Upper lobe of left lung (tissue), 6 donors: ENCODE data around the gene CLNK. TPM values are rescaled to one million over a fixed set of nuclear protein-coding genes. Genes with fewer than 3 reads are reported as not detected.

Experiments used
- ATAC-seq, 2 donors: fragments of 200-7000 bp; cut with Tn5 transposase; one replicate each; pipeline ENCODE4 v1.9.1; 2022; ENCODE audit warnings: mild to moderate bottlenecking in 2 of 2, moderate library complexity in 2 of 2; ENCODE audit not compliant: low FRiP score in 2 of 2
- DNase-seq, 2 donors: peaks; one replicate each; pipeline ENCODE4 v3.0.0-alpha.2; 2019 to 2020
- H3K27ac ChIP-seq, 4 donors: fragments of 200-600 bp; sonication (generic); one replicate each; pipeline ENCODE4 v1.5.1; 2016 to 2019
- H3K27me3 ChIP-seq, 4 donors: fragments of 200-600 bp; sonication (generic); one replicate each; pipeline ENCODE4 v1.5.1; 2017 to 2019
- H3K36me3 ChIP-seq, 4 donors: fragments of 200-600 bp; sonication (generic); one replicate each; pipeline ENCODE4 v1.5.1; 2016 to 2019
- H3K4me1 ChIP-seq, 4 donors: fragments of 200-600 bp; sonication (generic); one replicate each; pipeline ENCODE4 v1.5.1; 2018 to 2019
- H3K4me3 ChIP-seq, 4 donors: fragments of 200-600 bp; sonication (generic); one replicate each; pipeline ENCODE4 v1.5.1; 2017 to 2019; ENCODE audit warnings: mild to moderate bottlenecking in 2 of 4, moderate library complexity in 1 of 4
- H3K9me3 ChIP-seq, 4 donors: fragments of 200-600 bp; sonication (generic); one replicate each; pipeline ENCODE4 v1.5.1; 2018 to 2019
- EP300 ChIP-seq, 4 donors: sonication (generic); formaldehyde crosslinking; IDR thresholded peaks; one replicate each; pipeline ENCODE4 v1.5.1; 2017; ENCODE audit warnings: antibody characterized with exemption in 4 of 4, control low read depth in 2 of 4
- POLR2A ChIP-seq, 4 donors: fragments of 450-650 bp; IDR thresholded peaks; one replicate each; pipeline ENCODE4 v1.5.1; 2016 to 2017; ENCODE audit warnings: antibody characterized with exemption in 4 of 4, mild to moderate bottlenecking in 2 of 4
- POLR2AphosphoS5 ChIP-seq, 2 donors: sonication (generic); formaldehyde crosslinking; IDR thresholded peaks; one replicate each; pipeline ENCODE4 v1.5.1; 2017; ENCODE audit warnings: antibody characterized with exemption in 2 of 2
- WGBS, 2 donors: methylation state at CpG; one replicate each; pipeline ENCODE4 v1.1.5; 2017 to 2018; 5-methylcytosine and 5-hydroxymethylcytosine counted together
- total RNA-seq, 6 donors: library from RNA; depleted of rRNA in 4 of 6; stranded (reverse); fragments of >200 nt in 4 of 6; gene quantifications; one replicate each; pipeline versions ENCODE4 v1.1.0 to v1.2.1, GENCODE V29; 2016 to 2021
- TF ChIP-seq, protein P1 (sequence below), 6 experiments: fragments of 450-650 bp in 4 of 6; fragments of 200-600 bp in 2 of 6; sonication (generic) in 2 of 6; IDR thresholded peaks; one replicate each; pipeline ENCODE4 v1.5.1; 2016 to 2019; ENCODE audit warnings: antibody characterized with exemption in 6 of 6
- donor health status: DM: no; HTN: no; CAD: no; lungs with moderate emphysema.
- donor health status: DM: no; HTN: yes; CAD: no; lungs with severe emphysema.

The CLNK gene
- total RNA-seq, 6 donors from 2014 or later, result 0.14 to 0.69 (median 0.20) TPM; not detected in 3

DNA sequence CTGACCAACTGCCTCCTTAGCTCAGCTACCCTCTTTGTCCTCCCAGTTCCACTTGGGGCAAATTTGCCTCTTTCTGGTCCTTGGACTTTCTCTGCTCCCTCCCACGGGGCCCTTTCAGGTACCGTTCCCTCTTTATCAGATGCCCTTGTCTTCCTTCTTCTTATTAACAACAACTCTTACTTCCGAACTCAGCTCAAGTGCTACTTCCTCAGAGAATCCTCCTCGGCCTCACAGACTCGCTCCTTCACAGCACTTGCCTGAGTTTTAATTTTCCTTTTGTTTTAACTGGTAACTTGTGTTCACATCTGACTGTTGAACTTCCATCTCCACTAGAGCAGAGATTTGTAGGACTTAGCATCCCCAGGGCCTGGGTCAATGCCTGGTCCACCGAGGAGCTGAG lies 85.7 kb downstream of the CLNK start:
- no peak for TF ChIP-seq POLR2AphosphoS5 (IDR thresholded peaks at IDR 0.05)
- TF ChIP-seq, protein P1, sequence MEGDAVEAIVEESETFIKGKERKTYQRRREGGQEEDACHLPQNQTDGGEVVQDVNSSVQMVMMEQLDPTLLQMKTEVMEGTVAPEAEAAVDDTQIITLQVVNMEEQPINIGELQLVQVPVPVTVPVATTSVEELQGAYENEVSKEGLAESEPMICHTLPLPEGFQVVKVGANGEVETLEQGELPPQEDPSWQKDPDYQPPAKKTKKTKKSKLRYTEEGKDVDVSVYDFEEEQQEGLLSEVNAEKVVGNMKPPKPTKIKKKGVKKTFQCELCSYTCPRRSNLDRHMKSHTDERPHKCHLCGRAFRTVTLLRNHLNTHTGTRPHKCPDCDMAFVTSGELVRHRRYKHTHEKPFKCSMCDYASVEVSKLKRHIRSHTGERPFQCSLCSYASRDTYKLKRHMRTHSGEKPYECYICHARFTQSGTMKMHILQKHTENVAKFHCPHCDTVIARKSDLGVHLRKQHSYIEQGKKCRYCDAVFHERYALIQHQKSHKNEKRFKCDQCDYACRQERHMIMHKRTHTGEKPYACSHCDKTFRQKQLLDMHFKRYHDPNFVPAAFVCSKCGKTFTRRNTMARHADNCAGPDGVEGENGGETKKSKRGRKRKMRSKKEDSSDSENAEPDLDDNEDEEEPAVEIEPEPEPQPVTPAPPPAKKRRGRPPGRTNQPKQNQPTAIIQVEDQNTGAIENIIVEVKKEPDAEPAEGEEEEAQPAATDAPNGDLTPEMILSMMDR (IDR thresholded peaks at IDR 0.05), result no peak
- TF ChIP-seq POLR2A (IDR thresholded peaks at IDR 0.05), result no peak
- TF ChIP-seq EP300 (IDR thresholded peaks at IDR 0.05), result no peak
- no peak for DNase-seq
- Histone ChIP-seq H3K27me3 (no peaks in the 10 kb centered on the region), H3K4me3 (no peak overlapping the region), H3K9me3 (no peaks in the 10 kb centered on the region), H3K4me1 (no peaks in the 10 kb centered on the region), H3K36me3 (no peaks in the 10 kb centered on the region), H3K27ac (no peak overlapping the region)
- WGBS, 2 donors, result 54 to 59% methylated on average over 6 of the region's 6 CpGs
- ATAC-seq, result no peak

DNA sequence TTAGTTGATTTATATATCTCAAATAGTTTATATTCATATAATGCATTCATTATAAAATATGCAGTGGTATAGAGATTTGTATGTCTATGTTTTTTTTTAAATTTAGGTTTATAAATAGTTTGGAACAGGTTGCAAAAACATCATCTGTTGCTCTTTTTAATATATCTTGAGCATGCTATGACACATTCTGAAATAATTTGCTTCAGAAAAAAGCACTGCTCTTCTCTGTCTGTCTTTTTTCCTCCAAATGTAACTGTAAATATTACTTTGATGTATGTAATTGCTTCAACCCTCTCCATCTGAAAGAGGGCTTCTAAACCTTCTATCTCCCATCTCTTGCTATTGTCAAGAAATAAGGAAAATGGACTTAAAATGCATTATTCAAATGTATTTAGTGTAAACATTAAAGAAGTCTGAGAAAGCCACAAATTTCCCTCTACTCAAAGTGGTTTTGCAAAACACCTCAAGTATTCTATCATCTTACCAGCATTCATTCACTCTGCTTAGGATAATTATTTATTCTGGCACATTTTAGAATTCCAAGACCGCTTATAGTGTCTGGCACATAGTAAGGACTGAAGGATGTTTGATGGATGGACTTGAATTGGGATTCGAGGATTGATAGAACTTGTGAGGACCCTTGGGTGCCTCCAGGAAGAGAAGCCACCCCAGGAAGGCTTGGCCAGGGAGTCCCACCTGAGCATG lies 87.8 kb downstream of the CLNK start:
- WGBS, 2 donors, result 79 to 80% methylated on average over 2 of the region's 2 CpGs
- H3K9me3 ChIP-seq, result no peaks in the 10 kb centered on the region
- H3K36me3 ChIP-seq, result no peaks in the 10 kb centered on the region
- DNase-seq (no peak), ATAC-seq (no peak)
- no peak for TF ChIP-seq EP300 (IDR thresholded peaks at IDR 0.05)
- TF ChIP-seq, protein P1 (IDR thresholded peaks at IDR 0.05), result no peak
- TF ChIP-seq POLR2AphosphoS5 (IDR thresholded peaks at IDR 0.05), result no peak
- no peak for TF ChIP-seq POLR2A (IDR thresholded peaks at IDR 0.05)
- H3K4me1 ChIP-seq, result no peaks in the 10 kb centered on the region
- no peak overlapping the region for H3K27ac ChIP-seq
- no peaks in the 10 kb centered on the region for H3K27me3 ChIP-seq
- no peak overlapping the region for H3K4me3 ChIP-seq

DNA sequence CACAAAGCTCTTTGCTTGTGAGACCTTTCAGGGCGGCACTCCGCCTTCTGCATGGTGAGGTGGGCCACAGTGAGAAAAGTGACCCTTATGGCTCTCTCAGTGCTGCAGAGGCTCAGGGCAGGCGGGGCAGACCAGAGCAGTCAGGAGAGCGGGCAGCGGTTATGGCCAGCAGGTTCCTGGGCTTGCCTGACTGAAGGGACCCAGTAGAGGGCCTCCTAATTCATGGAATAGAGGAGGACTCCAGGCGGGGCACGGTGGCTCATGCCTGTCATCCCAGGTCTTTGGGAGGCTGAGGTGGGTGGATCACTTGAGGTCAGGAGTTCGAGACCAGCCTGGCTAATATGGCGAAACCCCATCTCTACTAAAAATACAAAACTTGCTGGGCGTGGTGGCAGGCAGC lies 91.4 kb downstream of the CLNK start:
- ATAC-seq (no peak), DNase-seq (no peak)
- WGBS, 2 donors, result 88 to 94% methylated on average over 5 to 10 of the region's 10 CpGs
- no peak for TF ChIP-seq POLR2A (IDR thresholded peaks at IDR 0.05)
- no peak for TF ChIP-seq POLR2AphosphoS5 (IDR thresholded peaks at IDR 0.05)
- TF ChIP-seq EP300 (IDR thresholded peaks at IDR 0.05), result no peak
- TF ChIP-seq, protein P1 (IDR thresholded peaks at IDR 0.05), result no peak
- no peaks in the 10 kb centered on the region for H3K27me3 ChIP-seq
- no peak overlapping the region for H3K27ac ChIP-seq
- no peaks in the 10 kb centered on the region for H3K9me3 ChIP-seq
- no peaks in the 10 kb centered on the region for H3K36me3 ChIP-seq
- H3K4me1 ChIP-seq, result no peaks in the 10 kb centered on the region
- no peak overlapping the region for H3K4me3 ChIP-seq

DNA sequence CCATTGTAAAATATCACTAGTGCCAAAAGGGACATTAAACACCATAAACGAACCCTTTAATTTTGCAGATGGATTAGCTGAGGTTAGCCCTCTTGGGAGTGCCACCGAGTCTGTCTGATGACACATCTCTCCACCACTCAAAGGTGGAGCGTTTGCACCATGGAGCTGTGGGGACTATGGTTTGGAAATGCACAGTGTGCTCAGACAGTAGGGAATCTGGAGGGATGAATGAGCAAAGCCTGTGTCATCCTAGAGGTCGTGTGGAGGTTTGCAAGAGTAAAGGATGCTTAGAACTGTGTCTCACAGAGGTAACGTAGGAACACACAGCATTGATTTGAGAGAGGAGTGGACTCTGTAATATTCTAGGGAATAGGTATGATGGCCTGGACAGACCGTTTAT lies 93.7 kb downstream of the CLNK start:
- no peak for ATAC-seq
- DNase-seq, result no peak
- no peak overlapping the region for H3K27ac ChIP-seq
- 89 to 91% methylated on average over 6 of the region's 6 CpGs for WGBS, 2 donors
- no peak for TF ChIP-seq POLR2A (IDR thresholded peaks at IDR 0.05)
- TF ChIP-seq, protein P1 (IDR thresholded peaks at IDR 0.05), result no peak
- no peak for TF ChIP-seq EP300 (IDR thresholded peaks at IDR 0.05)
- no peak for TF ChIP-seq POLR2AphosphoS5 (IDR thresholded peaks at IDR 0.05)
- H3K9me3 ChIP-seq, result no peaks in the 10 kb centered on the region
- no peaks in the 10 kb centered on the region for H3K27me3 ChIP-seq
- no peaks in the 10 kb centered on the region for H3K4me1 ChIP-seq
- H3K36me3 ChIP-seq, result no peaks in the 10 kb centered on the region
- H3K4me3 ChIP-seq, result no peak overlapping the region

DNA sequence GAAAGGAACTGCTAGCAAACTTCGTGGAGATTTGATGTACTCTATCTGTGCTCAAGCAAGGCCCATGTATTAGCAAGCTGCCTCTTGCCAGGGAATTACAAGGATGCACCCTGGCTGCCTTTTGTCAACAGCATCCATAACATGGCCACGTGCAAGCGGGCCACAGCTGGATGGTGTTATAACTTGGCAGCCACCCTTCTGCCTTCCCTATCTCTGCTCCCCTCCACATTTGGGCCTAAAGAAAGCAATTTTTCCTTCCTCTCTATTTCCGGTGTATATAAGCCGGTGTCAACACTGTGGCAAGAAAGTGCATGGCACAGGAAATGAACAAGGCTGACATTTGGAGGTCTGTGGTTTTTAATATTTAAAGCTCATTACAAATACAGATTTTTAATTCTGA lies 94.8 kb downstream of the CLNK start:
- ATAC-seq, result no peak
- H3K4me1 ChIP-seq, result no peaks in the 10 kb centered on the region
- H3K27ac ChIP-seq, result no peak overlapping the region
- no peaks in the 10 kb centered on the region for H3K27me3 ChIP-seq
- no peak overlapping the region for H3K4me3 ChIP-seq
- no peaks in the 10 kb centered on the region for H3K36me3 ChIP-seq
- no peak for DNase-seq
- no peaks in the 10 kb centered on the region for H3K9me3 ChIP-seq
- WGBS, 2 donors, result 30 to 36% methylated on average over 5 of the region's 5 CpGs
- no peak for TF ChIP-seq POLR2AphosphoS5 (IDR thresholded peaks at IDR 0.05)
- TF ChIP-seq EP300 (IDR thresholded peaks at IDR 0.05), result no peak
- no peak for TF ChIP-seq POLR2A (IDR thresholded peaks at IDR 0.05)
- TF ChIP-seq, protein P1 (IDR thresholded peaks at IDR 0.05), result no peak
